Peyer's patch (tissue), 4 donors: ENCODE measurements around the gene GTF2F1.

Experiments used
- POLR2A ChIP-seq, 2 donors: fragments of 450-650 bp; IDR thresholded peaks; one replicate each; pipeline ENCODE4 v1.5.1; 2017; ENCODE audit warnings: antibody characterized with exemption in 2 of 2, mild to moderate bottlenecking in 2 of 2, moderate library complexity in 2 of 2
- TF ChIP-seq, protein P1 (sequence below), 6 experiments: fragments of 450-650 bp in 4 of 6; fragments of 200-600 bp in 2 of 6; sonication (generic) in 1 of 6; IDR thresholded peaks; one replicate each; pipeline ENCODE4 v1.5.1; 2017 to 2019; ENCODE audit warnings: antibody characterized with exemption in 6 of 6, mild to moderate bottlenecking in 3 of 6, moderate library complexity in 1 of 6

DNA sequence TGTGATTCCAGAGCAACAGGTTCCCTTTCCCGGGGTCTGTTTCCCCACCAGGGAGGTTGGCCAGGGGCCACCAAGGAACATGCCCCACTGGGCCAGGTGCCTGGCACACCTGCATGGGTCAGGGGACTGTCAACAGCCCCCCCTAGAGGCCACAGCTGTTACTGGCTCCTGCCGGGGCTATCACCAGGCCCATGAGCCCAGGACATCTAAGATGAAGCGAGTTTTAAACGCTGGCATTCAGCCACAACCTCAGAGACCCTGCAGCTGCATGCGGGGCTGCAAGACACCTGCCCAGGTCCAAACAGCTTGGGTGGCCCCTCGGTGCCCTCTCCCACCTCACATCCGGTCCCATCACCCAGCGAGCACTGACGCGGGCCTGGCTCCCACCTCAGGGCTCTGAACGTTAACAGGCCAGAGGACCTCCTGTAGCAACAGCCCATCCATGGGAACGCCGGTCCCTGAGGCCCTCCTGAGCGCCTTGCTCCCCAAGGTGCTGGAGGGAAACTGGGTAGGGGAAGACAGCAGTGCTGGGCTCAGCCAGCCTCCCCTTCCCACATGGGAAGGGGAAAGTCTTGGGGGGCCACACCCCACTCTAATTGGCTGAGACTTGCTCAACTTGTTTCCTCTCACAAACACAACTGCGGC, 19.6 kb upstream of the GTF2F1 start:
- TF ChIP-seq, protein P1, sequence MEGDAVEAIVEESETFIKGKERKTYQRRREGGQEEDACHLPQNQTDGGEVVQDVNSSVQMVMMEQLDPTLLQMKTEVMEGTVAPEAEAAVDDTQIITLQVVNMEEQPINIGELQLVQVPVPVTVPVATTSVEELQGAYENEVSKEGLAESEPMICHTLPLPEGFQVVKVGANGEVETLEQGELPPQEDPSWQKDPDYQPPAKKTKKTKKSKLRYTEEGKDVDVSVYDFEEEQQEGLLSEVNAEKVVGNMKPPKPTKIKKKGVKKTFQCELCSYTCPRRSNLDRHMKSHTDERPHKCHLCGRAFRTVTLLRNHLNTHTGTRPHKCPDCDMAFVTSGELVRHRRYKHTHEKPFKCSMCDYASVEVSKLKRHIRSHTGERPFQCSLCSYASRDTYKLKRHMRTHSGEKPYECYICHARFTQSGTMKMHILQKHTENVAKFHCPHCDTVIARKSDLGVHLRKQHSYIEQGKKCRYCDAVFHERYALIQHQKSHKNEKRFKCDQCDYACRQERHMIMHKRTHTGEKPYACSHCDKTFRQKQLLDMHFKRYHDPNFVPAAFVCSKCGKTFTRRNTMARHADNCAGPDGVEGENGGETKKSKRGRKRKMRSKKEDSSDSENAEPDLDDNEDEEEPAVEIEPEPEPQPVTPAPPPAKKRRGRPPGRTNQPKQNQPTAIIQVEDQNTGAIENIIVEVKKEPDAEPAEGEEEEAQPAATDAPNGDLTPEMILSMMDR (IDR thresholded peaks at IDR 0.05): peak in 5 of 6 experiments; percentile 6 to 76 (median 63)
- TF ChIP-seq POLR2A (IDR thresholded peaks at IDR 0.05): no peak
